Thyroid gland (tissue), 4 donors: Measurements from ENCODE around the gene ZNF382. TPM values are rescaled to one million over a fixed set of nuclear protein-coding genes. Genes with fewer than 3 reads are reported as not detected.

Experiments used
- DNase-seq, 2 donors: peaks; one replicate each; pipeline ENCODE4 v3.0.0-alpha.2; 2019
- H3K27ac ChIP-seq, 3 donors: fragments of 200-600 bp; sonication (generic); 1 replicate in 2 of 3; 2 replicates in 1 of 3; pipeline ENCODE4 v1.5.1; 2016 to 2019; ENCODE audit warnings: mild to moderate bottlenecking in 1 of 3, moderate library complexity in 1 of 3
- H3K27me3 ChIP-seq: fragments of 200-600 bp; sonication (generic); one replicate; pipeline ENCODE4 v1.5.1; 2019
- H3K36me3 ChIP-seq, 2 donors: fragments of 200-600 bp; sonication (generic); one replicate each; pipeline ENCODE4 v1.5.1; 2016 to 2019
- H3K4me1 ChIP-seq, 2 donors: fragments of 200-600 bp; sonication (generic); one replicate each; pipeline ENCODE4 v1.5.1; 2017 to 2019
- H3K4me3 ChIP-seq, 3 donors: fragments of 200-600 bp; sonication (generic); replicated peaks in 1 of 3; 1 replicate in 2 of 3; 2 replicates in 1 of 3; pipeline ENCODE4 v1.5.1; 2016; ENCODE audit warnings: mild to moderate bottlenecking in 1 of 3
- H3K9me3 ChIP-seq: fragments of 200-600 bp; sonication (generic); one replicate; pipeline ENCODE4 v1.5.1; 2017
- POLR2A ChIP-seq, 2 donors: fragments of 450-650 bp; IDR thresholded peaks; one replicate each; pipeline ENCODE4 v1.6.1; 2017; ENCODE audit warnings: antibody characterized with exemption in 2 of 2, mild to moderate bottlenecking in 2 of 2, moderate library complexity in 1 of 2
- WGBS, 2 donors: methylation state at CpG; one replicate each; pipeline ENCODE4 v1.1.5; 2017; 5-methylcytosine and 5-hydroxymethylcytosine counted together
- intact Hi-C: fragments of 100-400 bp; cut with DNase I; formaldehyde crosslinking; loops from one replicate; pipeline ENCODE4 v1.15.1; 2023
- total RNA-seq, 4 donors: library from RNA; depleted of rRNA; stranded (reverse); fragments of >200 nt; gene quantifications; one replicate each; pipeline ENCODE4 v1.2.3, GENCODE V29; 2016
- TF ChIP-seq, protein P1 (sequence below), 6 experiments: fragments of 200-600 bp in 3 of 6; fragments of 450-650 bp in 3 of 6; sonication (generic) in 3 of 6; IDR thresholded peaks; one replicate each; pipeline ENCODE4 v1.5.1; 2016 to 2019; ENCODE audit warnings: antibody characterized with exemption in 6 of 6, mild to moderate bottlenecking in 2 of 6, inconsistent platforms in 1 of 6, moderate library complexity in 1 of 6

The ZNF382 gene
- total RNA-seq, 4 donors from 2014 or later: 11.3 to 30.5 (median 19.0) TPM

DNA sequence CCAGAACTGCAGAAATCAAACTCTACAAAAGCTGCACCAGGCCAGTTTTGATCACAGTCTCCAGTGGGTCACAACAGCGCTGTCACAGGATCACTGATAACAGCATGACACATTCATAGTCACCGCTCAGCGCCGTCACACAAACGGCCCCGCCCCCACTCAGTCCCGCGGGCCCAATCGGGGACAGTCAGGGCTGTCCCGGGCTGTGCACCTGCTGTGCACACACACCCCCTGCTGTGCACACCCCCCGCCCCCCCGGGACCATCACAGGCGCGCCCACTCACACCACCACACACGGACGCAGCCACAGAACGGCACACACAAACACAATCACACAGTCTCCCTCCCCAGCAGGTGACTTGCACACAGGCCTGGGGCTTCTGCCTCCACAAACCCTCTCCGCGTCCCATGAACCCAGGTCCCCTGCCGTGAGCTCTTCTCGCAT lies 435 bp upstream of the ZNF382 start:
- TF ChIP-seq POLR2A (IDR thresholded peaks at IDR 0.05): no peak
- WGBS, 2 donors: 0% methylated on average over 2 to 5 of the region's 21 CpGs
- Histone ChIP-seq H3K27me3 (no peaks in the 10 kb centered on the region), H3K9me3 (no peaks in the 10 kb centered on the region), H3K4me3 (peak overlapping the region; percentile 42 to 71 (median 60)), H3K4me1 (peaks cover 5 to 13% of the 10 kb centered on the region in 2 donors), H3K27ac (peak overlapping the region; percentile 71 to 76 (median 72)), H3K36me3 (peaks cover 0 to 1% of the 10 kb centered on the region in 2 donors)
- intact Hi-C loops: no loop called here
- DNase-seq: peak; percentile 70 to 74

DNA sequence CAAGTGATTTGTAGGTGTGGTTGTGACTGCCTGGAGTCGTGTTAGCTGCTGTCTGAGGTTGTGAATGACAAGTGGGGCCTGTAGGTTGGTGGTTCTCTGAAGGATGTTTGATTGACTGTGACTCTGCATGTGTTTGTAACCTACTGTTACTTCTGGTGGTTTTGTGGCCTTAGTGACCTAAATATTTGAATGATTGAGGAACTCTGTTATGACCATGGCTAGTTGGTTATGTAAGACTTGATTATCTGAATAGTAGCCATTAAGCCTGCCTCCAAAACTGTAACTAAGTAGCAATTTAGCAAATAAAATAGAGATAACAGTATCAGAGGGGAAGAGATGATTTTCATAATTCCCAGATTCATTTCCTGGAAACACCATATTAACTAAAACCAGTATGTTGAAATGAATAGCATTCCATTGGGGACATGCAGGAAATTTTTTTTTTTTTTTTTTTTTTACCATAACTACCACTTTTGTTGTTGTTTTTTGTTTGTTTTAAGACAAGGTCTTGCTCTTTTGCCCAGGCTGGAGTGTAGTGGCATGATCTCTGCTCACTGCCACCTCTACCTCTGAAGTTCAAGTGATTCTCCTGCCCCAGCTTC lies 865 bp downstream of the ZNF382 start:
- TF ChIP-seq POLR2A (IDR thresholded peaks at IDR 0.05): no peak
- TF ChIP-seq, protein P1, sequence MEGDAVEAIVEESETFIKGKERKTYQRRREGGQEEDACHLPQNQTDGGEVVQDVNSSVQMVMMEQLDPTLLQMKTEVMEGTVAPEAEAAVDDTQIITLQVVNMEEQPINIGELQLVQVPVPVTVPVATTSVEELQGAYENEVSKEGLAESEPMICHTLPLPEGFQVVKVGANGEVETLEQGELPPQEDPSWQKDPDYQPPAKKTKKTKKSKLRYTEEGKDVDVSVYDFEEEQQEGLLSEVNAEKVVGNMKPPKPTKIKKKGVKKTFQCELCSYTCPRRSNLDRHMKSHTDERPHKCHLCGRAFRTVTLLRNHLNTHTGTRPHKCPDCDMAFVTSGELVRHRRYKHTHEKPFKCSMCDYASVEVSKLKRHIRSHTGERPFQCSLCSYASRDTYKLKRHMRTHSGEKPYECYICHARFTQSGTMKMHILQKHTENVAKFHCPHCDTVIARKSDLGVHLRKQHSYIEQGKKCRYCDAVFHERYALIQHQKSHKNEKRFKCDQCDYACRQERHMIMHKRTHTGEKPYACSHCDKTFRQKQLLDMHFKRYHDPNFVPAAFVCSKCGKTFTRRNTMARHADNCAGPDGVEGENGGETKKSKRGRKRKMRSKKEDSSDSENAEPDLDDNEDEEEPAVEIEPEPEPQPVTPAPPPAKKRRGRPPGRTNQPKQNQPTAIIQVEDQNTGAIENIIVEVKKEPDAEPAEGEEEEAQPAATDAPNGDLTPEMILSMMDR (IDR thresholded peaks at IDR 0.05): no peak
- intact Hi-C loops: no loop called here
- Histone ChIP-seq H3K27me3 (no peaks in the 10 kb centered on the region), H3K36me3 (peaks cover 3 to 7% of the 10 kb centered on the region in 2 donors), H3K4me3 (peak overlapping the region in 1 of 3 donors; percentile 71), H3K9me3 (no peaks in the 10 kb centered on the region), H3K27ac (peak overlapping the region in 2 of 3 donors; percentile 72 to 76), H3K4me1 (peaks cover 5 to 13% of the 10 kb centered on the region in 2 donors)
- WGBS, 2 donors: 0 to 6% methylated on average over 1 of the region's 1 CpG
- peak in 1 of 2 donors; percentile 5 for DNase-seq

DNA sequence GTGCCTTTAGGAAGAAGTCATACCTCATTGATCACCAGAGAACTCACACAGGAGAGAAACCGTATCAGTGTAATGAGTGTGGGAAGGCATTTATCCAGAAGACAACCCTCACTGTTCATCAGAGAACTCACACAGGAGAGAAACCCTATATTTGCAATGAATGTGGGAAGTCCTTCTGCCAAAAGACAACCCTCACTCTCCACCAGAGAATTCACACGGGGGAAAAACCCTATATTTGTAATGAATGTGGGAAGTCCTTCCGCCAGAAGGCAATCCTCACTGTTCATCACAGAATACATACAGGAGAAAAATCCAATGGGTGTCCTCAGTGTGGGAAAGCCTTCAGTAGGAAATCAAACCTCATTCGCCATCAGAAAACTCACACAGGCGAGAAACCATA lies 21.9 kb downstream of the ZNF382 start:
- WGBS, 2 donors: 97 to 98% methylated on average over 5 of the region's 5 CpGs
- H3K36me3 ChIP-seq: peaks cover 14 to 16% of the 10 kb centered on the region in 2 donors
- intact Hi-C loops: loop anchor here (5.0 kb wide), 1 partner anchor 75 kb away; no protein-coding TSS in a partner anchor
- H3K4me1 ChIP-seq: no peaks in the 10 kb centered on the region
- no peak for TF ChIP-seq POLR2A (IDR thresholded peaks at IDR 0.05)
- TF ChIP-seq, protein P1 (IDR thresholded peaks at IDR 0.05): no peak
- no peak overlapping the region for H3K4me3 ChIP-seq
- no peak for DNase-seq
- H3K27ac ChIP-seq: no peak overlapping the region
- peaks cover 6% of the 10 kb centered on the region for H3K9me3 ChIP-seq
- no peaks in the 10 kb centered on the region for H3K27me3 ChIP-seq

DNA sequence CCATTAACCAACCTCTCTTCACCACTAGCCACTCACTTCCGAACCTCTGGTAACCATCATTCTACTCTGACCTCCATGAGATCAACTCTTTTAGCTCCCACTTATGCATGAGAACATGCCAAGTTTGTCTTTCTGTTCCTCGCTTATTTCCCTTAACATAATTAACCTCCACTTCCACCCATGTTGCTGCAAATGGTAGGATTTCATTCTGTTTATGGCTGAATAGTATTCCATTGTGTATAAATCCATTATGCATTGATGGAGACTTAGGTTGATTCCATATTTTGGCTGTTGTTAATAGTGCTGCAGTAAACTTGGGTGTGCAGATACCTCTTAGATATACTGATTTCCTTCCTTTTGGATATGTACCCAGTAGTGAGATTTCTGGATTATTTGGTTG lies 30.2 kb downstream of the ZNF382 start:
- DNase-seq: no peak
- H3K36me3 ChIP-seq: peaks cover 15 to 16% of the 10 kb centered on the region in 2 donors
- no peak overlapping the region for H3K4me3 ChIP-seq
- no peaks in the 10 kb centered on the region for H3K27me3 ChIP-seq
- intact Hi-C loops: loop anchor here (10.0 kb wide), 4 partner anchors 79 to 909 kb away; no protein-coding TSS in a partner anchor
- WGBS, 2 donors: 98 to 100% methylated on average over 2 of the region's 2 CpGs
- H3K9me3 ChIP-seq: peaks cover 8% of the 10 kb centered on the region
- no peaks in the 10 kb centered on the region for H3K4me1 ChIP-seq
- TF ChIP-seq POLR2A (IDR thresholded peaks at IDR 0.05): no peak
- TF ChIP-seq, protein P1 (IDR thresholded peaks at IDR 0.05): no peak
- H3K27ac ChIP-seq: no peak overlapping the region

DNA sequence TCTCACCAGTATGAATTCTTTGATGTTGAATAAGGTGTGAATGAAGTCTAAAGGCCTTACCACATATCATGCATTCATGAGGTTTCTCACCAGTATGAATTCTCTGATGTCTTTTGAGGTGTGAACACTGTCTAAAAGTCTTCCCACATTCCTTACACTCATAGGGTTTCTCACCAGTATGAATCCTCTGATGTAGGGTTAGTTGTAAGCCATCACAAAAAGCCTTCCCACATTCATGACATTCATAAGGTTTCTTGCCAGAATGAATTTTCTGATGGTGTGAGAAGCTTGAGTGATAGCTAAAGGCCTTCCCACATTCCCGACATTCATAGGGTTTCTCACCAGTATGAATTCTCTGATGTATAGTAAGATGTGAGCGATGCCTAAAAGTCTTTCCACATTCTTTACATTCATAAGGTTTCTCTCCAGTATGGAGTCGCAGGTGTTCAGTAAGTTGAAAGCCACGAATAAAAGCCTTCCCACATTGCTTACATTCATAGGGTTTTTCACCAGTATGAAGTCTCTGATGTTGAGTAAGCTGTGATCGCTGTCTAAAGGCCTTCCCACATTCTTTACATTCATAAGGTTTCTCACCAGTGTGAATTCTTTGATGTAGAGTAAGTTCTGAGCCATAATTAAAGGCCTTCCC lies 33.9 kb downstream of the ZNF382 start:
- Histone ChIP-seq H3K9me3 (peaks cover 15% of the 10 kb centered on the region), H3K4me3 (no peak overlapping the region), H3K27me3 (no peaks in the 10 kb centered on the region), H3K27ac (no peak overlapping the region), H3K36me3 (peaks cover 18 to 28% of the 10 kb centered on the region in 2 donors), H3K4me1 (no peaks in the 10 kb centered on the region)
- intact Hi-C loops: loop anchor here (10.0 kb wide), 4 partner anchors 76 to 906 kb away; no protein-coding TSS in a partner anchor
- TF ChIP-seq, protein P1 (IDR thresholded peaks at IDR 0.05): no peak
- no peak for TF ChIP-seq POLR2A (IDR thresholded peaks at IDR 0.05)
- 91 to 94% methylated on average over 5 of the region's 5 CpGs for WGBS, 2 donors
- no peak for DNase-seq
